Stimulated activated CD4-positive, alpha-beta T cell treated with anti-CD3 and anti-CD28 coated beads, Interleukin-12 subunit alpha, Interleukin-12 subunit beta, amount 100 ng/mL, for 48 hours (primary cell): ENCODE measurements around the gene ADH7.

Experiments used
- DNase-seq, 3 donors: peaks; one replicate each; pipeline ENCODE4 v3.0.0-alpha.2; 2020; ENCODE audit warnings: low read depth in 2 of 3, low spot score in 1 of 3

ADH7 gene

DNA sequence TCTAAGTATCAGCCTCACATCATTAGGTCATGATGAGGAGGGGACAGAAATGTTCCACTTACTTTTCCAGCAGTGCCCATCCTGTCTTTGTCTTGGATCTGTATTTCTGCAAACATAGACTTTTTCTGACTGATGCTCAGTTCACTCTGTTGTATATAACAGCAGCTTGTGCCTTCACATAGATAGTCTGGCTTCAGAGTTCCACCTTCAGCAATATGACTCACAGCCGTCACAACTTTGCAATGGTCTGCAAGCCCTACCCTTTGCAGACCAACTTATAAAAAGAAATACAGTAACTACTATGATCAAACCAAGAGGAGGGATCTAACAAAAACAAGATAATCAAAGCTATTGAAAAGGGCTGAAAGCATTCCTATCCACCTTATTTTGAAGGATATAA is at the start of gene ADH7:
TSS of gene ADH7 (minus strand) at position 189 of the 400 bp plus-strand sequence. CDS start at position 80, 109 bp downstream.
- no peak for DNase-seq

DNA sequence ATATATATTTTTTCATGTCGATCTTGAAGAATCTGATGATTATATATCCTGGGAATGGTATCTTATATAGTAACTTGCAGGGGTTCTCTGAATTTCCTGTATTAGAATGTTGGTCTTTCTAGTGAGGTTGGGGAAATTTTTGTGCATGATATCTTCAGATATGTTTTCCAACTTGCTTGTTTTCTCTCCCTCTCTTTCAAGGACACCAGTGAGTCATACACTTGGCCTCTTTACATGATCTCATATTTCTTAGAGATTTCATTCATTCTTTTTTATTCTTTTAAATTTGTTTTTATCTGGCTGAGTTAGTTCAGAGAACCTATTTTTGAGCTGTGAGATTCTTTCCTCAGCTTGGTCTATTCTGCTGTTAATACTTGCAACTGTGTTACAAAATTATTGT is 48.5 kb upstream of the ADH7 start:
- DNase-seq = no peak

DNA sequence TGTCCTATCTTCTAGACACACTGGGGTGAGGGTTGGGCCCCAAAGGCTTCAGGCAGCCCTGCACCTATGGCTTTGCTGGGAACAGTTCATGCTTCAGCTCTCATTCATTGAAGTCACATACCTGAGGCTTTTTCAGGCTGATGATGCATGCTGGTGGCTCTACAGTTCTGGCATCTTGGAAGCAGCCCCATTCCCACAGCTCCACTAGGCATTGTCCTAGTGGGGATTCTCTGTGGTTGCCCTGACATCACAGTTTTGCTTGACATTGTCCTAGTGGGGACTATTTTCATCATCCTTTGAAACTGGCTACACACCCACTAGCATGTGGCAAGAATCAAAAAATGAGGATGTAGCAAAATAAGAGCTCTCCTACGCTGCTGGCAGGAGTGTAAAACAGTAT is 38.0 kb upstream of the ADH7 start:
- no peak for DNase-seq

DNA sequence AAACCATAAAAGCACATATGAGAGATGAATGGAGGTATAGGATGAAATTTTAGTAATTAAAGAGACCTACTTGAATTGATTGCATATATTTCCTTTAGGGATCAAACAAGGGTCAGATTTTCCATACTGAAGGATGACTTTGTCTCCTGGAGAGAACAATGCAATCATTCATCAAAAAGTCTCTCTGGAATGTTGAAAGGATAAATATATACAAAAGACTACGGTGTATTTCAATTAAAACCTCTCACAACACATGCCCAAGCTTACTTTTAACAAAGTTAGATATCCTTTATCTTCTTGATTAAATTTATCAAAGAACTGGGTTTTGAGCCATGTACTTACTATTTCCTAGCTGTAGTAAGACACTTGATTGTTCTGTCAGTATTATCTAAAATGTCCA is 36.8 kb upstream of the ADH7 start:
- no peak for DNase-seq

DNA sequence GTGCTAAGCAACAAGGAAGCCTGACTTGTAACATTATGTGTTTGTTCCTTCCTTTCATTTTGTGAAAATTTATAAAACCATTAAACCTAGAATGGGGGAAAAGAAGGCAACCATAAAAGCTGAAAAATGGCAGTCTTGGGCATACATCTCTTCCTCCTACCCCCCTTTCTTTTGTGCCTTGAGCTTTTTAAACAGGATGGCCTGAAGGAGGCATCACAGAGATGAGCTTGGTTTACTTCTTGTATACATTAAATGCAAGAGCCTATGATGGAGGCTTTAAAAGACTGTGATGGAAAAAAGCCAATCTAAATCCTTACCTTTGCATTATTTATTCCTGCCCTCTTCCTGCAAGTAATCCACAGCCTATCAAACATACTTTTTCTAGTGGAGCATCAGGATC is 36.2 kb upstream of the ADH7 start:
- no peak for DNase-seq

DNA sequence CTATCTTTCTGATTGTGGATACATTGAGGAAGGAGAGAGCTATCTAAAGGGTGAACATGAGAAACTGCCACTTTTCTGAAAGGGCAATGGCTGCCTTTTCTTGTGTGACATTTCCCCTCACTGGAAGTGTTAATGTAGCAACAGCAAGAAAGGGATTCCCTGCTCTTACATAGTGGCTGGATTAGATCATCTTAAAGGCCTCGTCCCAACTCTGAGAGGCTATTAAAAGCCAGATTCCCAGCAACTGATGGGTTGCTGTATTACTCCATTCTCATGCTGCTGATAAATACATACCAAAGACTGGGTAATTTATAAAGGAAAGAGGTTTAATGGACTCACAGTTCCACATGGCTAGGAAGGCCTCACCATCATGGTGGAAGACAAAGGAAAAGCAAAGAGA is 33.7 kb upstream of the ADH7 start:
- no peak for DNase-seq

DNA sequence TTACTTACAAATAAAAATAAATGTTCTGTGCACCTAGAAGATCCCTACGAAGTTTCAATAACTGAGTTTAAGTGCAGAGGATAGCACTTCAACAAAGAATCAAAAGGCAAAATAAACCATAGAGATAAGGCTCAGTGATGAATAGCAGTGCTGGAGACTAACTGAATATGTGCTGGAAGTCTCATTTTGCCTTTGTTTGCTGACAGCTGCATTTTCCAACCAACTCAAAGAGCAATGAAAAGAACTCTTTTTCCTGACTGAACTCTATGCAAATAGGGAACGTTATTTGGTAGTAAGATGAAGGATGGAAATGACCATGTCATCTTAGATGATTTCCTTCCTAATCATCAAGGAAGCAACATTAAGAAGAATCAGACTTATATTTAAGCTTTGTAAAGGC is 32.7 kb upstream of the ADH7 start:
- no peak for DNase-seq

DNA sequence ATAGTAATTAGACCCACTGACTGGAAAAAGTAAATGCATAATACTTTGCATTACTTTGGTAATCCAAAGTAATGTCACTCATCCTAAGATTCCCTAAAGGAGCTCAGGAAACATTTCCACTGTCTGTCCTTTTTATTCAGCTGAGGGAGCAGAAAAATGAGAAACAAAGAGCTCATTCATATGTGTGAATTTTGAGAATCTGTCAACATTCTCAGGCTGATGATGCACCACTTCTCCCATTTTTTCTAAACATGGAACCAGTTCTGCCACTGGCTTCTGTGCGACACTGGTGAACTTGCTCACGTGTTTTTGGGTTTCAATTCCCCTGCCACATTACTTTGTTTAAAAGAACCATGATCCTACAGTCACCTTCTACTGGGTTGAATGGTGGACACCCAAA is 28.4 kb upstream of the ADH7 start:
- no peak for DNase-seq

DNA sequence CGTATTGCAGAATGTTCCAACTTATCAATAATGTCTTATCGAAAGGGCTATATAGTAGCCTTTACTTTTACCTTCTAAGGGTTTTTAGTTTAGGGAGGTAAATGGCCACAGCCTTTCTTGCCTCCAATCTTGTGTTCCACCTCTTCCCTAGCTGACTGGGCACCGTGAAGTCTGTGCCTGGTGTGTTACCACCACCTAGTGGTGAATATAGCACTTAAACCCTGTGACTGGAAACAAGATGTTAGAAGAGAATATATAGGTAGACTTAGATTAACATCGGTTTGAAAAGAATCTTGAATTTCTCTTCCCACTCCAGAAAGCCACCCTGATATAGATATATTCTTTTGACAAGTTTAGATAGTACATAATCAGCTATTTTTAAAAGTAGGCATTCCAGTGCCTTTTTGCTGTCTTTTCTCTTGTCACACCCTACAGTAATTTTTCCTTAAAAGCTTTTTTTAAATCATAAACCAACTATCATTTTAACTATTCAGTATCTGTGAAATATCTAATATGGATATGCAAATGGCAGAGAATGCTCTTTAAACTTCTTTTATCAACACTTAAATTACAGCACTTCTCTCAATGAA is 27.8 kb upstream of the ADH7 start:
- peak; percentile 19 to 34 (median 20) for DNase-seq

DNA sequence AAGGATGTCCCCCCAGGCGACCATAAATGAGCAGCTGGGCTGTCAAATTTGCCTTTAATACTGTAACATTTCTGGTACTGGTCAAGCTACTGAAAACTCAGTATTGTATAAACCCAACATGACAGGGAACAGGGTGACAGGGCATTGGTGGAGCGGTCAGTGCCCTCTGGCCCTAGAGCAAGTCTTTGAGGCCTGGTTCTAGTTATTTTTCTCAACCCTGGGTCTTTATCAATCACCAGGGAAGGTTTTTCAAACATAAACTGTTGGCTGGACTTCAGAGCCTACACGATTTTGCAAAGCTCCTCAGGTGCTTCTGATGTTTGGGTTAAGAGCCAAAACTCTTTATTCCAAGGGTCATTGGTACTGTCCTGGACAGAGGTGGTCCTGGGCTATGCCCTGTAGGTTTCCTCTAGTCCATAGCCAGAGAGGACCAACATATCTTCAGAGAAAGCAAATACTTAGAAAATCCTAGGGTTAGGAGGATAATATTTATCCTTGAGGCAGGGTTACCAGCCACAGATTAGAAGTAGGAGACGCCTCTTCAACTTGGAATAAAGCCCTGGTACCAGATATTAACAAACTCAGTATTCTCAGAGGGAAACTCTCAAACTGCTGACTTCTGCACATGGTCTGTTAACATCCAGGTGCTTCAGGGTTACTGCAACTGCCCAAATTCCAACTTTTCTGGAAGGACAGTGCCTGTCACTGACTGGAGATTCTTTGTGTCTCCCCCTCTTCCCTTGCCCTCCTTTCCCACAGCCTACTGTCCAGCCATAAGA is 26.7 kb upstream of the ADH7 start:
- no peak for DNase-seq

DNA sequence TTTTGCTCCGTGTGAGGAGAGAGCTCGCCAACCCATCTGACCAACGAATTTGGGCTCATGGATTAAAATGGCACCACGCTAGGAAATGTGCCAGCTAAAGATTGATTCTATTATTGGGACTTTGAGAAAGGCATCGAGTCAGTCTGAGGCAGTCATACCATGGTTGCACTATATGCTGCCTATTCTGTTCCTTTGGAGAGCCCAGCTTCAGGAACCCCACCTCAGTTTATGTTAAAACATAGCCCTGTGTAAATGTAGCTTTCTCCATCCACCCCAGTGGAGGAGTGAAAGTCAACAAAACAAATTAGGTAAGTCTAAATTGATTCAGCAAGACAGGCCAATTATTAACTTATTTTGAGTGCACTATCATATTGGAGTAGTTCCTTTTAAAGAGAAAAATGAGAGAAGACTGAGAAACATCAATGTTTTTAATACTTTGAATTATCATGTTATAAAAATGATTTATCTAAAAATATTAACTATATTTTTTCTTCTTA is 24.5 kb upstream of the ADH7 start:
- no peak for DNase-seq

DNA sequence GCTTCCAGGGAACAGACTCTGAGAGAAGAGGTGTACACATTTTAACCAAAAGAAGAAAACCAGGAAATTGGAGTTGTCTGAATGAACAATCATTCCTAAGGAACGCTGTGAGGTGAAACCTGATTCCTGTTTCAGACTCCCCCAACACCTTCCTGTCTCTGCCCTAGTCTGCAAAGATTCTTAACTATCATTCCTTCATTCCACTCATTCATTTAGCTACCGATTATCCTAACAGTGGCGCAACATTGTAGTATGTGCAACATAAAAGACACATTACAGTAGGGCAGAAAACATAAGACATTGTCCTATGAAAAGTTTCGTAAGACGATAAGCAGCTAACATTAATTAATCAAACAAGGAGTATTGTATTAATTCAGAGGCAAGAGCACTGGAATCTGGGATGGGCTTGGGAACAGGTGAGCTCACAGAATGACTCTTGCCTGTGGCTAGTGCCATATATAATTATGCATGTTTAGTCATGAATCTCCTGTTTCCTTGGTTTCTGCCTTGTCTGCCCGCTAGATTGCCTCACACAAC is 23.8 kb upstream of the ADH7 start:
- DNase-seq = no peak

DNA sequence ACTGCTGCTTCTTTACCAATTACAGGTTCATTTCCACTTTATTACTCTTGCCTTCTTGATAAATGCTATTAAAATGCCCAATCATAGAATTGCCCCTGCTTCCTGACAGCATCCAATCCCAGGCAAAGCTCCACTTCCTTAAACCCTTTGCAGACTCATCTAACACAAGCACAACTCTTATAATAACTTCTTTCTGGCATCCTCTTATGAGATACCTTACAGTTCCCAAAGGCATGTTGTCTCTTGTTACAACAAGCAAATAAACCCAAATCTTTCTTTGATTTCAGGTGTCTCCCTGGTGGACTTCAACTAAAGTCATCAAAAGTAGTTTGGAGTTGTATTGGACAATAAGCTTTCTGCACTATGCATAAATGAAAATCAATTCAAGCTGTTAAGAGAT is 22.5 kb upstream of the ADH7 start:
- no peak for DNase-seq

DNA sequence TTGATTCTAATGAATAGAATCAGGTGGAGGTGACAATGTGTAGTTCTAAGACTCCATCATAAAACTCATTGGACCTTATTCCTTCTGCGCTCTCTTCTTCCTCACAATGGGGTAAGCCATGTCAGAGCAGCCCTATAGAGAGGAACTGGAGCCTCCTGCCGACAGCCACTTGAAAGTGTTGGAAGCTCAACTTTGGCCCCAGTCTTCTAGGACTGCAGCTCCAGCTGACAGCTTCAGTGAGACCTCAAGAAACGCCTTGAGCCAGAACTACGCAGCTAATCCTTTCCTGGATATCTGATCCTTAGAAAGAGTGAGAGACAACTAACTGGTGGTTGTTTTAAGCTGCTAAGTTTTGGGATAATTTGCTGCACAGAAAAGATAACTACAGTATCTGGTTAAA is 22.1 kb upstream of the ADH7 start:
- no peak for DNase-seq

DNA sequence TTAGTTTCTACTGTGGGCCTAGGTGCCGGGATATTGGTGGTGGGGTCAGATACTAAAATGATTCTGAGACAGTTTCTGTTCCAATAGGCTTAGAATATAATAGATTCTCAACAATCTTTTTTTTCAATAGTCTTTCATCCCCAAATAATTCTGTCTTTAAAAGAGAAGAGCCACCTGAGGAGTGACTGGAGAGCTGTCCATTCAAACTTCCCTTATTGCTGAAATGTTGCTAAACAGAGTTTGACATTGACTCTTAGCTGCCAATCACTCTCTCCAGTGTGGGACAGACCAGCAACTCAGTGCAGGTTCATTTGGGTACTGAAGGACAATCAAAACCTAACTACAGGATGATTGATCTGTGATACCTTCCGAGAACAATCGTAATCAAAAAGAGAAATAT is 12.4 kb upstream of the ADH7 start:
- DNase-seq = no peak

DNA sequence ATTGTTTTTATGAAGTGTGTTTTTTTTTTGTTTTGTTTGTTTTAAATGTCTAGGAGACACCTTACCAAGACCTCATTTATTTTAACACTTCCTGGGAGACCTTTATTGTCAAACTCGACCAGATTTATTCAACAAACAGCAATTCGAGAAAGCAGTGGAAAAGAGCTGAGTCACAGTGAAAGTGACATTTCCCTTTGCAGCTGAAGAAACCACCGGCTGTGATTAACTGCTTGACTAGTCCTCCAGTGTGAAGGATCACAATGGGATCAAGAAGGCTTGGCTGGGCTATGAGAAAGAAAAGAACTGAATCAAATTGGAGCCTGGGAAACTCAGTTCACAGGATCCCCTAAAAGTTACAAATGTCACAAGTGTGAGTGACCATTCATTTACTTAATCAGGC is 11.9 kb upstream of the ADH7 start:
- peak in 1 of 3 donors; percentile 20 for DNase-seq

DNA sequence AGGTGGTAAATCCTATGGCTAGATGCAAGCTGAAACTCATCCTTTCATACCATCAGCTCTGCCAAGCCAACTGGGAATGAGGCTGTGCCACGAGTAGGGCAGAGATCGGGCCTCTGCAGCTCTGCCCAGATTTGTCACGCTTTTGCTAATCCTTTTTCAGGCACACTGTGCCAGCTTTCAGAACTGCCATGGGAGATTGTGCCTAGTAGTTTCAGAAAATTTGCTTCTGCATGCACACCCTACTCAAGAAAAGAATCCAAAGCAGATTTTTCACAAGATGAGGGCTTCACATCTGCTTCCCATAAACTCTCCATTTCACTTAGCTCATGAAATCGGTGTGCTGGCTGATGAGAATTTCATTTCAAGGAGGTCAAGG is 3.3 kb upstream of the ADH7 start:
- no peak for DNase-seq

DNA sequence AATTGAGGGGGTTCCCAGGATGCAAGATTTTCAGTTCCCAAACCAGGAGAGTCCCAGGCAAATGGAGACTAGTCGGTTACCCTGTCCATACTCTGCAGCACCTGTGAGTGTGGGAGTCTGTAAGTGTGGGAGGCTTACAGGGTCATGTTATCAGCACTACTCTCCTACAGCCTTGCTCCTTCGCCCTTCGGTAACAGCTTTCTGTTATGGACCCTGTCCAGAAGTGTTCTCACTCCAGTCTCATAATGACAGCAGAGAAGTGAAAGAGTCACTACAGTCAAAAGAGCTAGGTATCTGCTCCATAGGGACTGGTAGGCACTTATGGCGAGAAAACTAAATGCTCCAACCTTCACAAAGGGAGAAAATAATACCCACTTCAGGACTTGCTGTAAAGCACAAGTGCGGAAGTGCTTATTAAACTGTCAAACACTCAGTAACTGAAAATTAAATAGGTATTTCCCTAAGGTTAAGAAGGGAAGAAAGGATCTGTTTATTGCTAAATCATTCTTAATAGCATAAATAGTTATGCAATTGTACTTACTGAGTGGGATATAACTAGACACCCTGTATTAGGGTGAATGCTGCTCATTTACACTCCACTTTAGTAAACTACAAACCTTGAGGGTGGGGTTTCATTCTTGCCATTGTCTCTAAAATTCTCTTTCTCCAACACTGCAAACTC is 2.7 kb upstream of the ADH7 start:
- no peak for DNase-seq

DNA sequence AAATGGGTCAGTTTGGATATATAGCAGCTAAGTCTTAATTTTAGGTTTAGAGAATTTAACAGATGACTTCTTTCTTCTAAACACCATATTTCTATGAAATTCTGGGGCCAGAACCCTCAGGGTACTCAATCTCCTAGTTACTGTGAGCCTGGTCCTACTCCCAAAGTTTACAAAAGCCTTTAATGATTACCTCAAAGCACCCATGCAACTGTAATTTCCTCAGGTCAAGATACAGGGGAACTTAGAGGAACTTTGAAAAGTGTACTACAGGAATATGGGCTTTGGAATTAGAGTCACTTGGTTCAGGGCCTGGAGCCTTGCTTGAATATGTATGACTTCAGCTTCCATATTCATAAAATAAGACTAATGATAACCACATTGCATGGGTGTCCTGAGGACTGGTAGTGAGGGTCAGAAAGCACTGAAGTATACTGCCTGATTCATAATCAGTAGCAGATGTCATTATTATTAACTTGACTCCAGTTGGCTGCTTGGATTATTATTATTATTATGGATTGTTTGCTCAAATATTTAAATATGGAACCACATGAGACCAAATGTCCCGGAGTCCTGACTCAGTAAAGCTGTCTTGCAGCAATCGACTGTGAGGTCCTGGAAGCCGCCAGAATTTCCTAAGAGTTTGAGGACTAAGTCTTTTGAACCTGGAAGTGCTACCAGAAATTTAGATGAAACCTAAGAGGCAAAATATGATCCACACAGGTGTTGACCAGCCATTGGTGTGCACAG is 2.0 kb upstream of the ADH7 start:
- no peak for DNase-seq

DNA sequence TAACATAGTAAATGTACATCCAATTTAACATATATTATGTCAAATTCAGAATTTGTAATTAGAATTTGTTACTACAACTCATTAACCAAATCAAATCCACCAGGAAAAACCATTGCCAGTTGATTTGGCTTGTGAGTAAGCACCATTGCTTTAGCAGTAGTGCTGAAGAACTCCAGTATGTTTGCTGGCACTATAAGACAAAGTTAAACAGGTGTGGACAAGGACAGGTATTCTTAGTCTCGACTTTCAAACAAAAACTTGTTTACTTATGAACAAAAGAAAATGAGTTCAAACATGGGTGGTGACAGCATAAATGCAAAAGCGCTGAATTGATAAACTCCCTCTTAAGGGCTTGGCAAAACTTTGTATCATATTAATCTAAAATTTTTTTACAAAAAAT is 1.3 kb upstream of the ADH7 start:
- no peak for DNase-seq

DNA sequence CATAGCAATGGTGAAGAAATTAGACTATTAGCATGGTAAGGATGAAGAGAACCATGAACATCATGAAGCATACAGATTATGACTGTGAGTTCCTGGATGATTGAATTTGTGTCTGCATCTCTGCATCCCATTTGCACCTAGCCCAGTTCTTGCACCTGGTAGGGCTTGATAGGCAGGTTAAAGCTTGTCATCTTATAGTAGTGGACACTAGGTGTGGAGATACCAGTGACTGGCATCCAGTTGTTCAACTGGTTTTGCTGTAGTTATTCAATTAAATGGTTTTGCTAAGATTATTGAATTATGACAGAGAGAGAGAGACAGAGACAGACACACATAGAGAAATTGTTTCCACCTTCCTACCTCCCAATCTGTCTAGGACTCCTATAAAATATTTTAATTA is 5.0 kb downstream of the ADH7 start:
- no peak for DNase-seq
